Left cardiac atrium (tissue), 4 donors: ENCODE results near the gene DIS3L2. TPM values are rescaled to one million over a fixed set of nuclear protein-coding genes. Genes with fewer than 3 reads are reported as not detected.
"Not testable (repeated sequence)": the region's sequence is repeated elsewhere in the genome, so short reads cannot be mapped to it uniquely, and the experiment has no call there.

Experiments
- ATAC-seq, 2 donors: fragments of 200-7000 bp; cut with Tn5 transposase; one replicate each; pipeline ENCODE4 v1.9.1; 2020; ENCODE audit warnings: mild to moderate bottlenecking in 2 of 2, moderate library complexity in 2 of 2
- DNase-seq: peaks from one replicate; pipeline ENCODE4 v3.0.0-alpha.2; 2020
- intact Hi-C, 2 donors: fragments of 100-400 bp; cut with DNase I; formaldehyde crosslinking; loops; one replicate each; pipeline versions ENCODE4 v1.14.1 to v1.15.1; 2022 to 2023
- total RNA-seq, 2 donors: library from RNA; stranded (reverse); fragmentation: NEBNext Ultra II Directional; extraction: Animal tissue kit (Norgen Biotek cat#: 25700); gene quantifications; one replicate each; pipeline ENCODE4 v1.2.1, GENCODE V29; 2021
- donor health status: DM: no; HTN: yes; CAD: no.
- donor health status: DM: no; HTN: yes; CAD: no; lungs with severe emphysema.
- donor health status: DM: yes; HTN: yes; CAD: no.
- donor health status: Dilated cardiomyopathy.

The DIS3L2 gene
- total RNA-seq, 2 donors from 2014 or later = 17.6 to 18.6 TPM

- ATAC-seq = no peak
- no peak for DNase-seq
- intact Hi-C loops = no loop called here
These were observed 335.4 kb downstream of the DIS3L2 start for GRCh38 chr2:232296776-232297525.

- no peak for ATAC-seq
These were observed 337.6 kb downstream of the DIS3L2 start for GRCh38 chr2:232299084-232299483.

DNA sequence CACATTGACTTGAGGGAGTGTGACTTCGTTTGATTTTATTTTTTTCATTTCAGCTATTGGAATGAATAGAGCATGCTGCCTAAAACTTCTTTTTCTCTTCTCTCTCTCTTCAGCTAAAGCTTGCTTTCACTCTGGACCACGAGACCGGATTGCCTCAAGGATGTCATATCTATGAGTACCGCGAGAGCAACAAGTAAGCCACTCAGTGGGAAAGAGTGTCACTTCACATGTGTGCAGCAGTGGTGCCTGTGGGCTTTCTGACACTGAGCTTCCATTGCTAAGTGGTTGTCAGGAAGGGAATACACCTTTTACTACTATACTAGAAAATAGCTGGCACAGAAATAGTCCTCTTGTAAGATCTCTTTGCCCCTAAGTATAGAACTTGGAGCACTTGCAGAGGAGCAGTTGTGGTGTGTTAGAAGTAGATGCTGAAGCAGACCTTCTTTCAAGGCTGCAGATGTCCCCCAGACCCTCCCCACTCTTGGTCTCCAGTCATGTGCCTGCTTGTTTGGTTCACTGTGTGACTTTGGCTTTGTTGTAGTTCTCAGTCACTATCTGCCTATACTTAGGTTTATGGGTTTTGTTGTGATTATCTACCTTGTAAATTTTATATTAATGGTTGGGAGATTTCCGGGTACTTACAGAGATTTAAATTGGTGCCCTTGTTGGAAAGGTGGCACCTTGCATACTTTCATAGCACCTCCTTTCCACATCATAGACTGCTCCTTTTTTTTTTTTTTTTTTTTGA, 338.6 kb downstream of the DIS3L2 start:
- intact Hi-C loops = no loop called here
- ATAC-seq = no peak
- DNase-seq = no peak

More at GRCh38 chr2:232299084-232299483, 337.6 kb downstream of the DIS3L2 start:
- intact Hi-C loops = no loop called here
- DNase-seq = no peak

DNA sequence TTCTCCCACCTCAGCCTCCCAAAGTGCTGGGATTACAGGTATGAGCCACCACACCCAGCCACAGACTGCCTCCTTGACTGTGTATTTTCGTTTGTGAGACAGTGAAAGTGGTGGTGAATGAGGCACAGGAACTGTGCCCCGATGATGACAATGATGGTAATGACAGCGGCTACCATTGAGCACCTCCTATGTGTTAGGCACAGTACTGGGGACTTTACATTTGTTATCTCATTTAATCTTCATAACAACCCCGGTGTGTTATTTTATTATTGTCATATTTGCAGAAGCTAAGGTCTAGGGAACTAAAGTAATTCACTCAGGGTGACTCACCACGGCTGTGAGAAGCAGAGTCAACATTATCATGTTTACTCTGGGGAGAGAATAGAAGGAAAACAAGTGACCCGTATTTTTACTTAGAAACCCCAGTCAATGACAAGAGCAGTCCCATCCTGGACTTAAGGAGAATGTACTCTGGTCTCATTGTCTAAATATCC, 339.4 kb downstream of the DIS3L2 start:
- intact Hi-C loops = no loop called here
- DNase-seq = no peak
- ATAC-seq = no peak

- intact Hi-C loops = no loop called here
These were observed 342.7 kb downstream of the DIS3L2 start for GRCh38 chr2:232304236-232304635.

GRCh38 chr2:232306741-232307305, 345.3 kb downstream of the DIS3L2 start:
- DNase-seq = no peak
- ATAC-seq = no peak
- intact Hi-C loops = no loop called here

More at GRCh38 chr2:232304236-232304635, 342.7 kb downstream of the DIS3L2 start:
- no peak for DNase-seq
- no peak for ATAC-seq

GRCh38 chr2:232307854-232308253, 346.3 kb downstream of the DIS3L2 start:
- ATAC-seq = no peak
- intact Hi-C loops = no loop called here
- no peak for DNase-seq

GRCh38 chr2:232308986-232309385, 347.5 kb downstream of the DIS3L2 start:
- DNase-seq = no peak
- intact Hi-C loops = no loop called here

GRCh38 chr2:232309592-232309991, 348.1 kb downstream of the DIS3L2 start:
- no peak for DNase-seq
- intact Hi-C loops = no loop called here
- peak; percentile 17 to 23 for ATAC-seq

More at GRCh38 chr2:232308986-232309385, 347.5 kb downstream of the DIS3L2 start:
- no peak for ATAC-seq

DNA sequence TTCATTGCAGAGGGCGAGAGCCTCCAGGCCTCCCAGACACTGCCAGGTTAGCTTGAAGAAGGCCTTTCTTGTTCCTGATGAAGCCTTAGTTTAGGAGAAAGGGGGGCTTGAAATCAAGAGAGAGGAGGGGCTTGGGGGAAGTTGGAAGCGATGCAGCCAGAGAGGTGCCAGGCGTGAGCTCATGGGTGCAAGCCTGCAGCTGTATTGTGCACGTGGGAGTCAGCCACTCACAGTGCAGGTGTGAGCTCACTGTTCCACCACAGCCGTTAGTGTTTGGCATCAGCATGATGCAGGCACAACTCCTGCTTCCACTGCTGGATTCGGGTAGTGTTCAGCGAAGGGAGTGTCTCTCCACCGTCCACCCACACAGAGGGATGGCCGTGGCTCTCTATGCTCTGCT, 348.6 kb downstream of the DIS3L2 start:
- intact Hi-C loops = no loop called here
- DNase-seq (no peak), ATAC-seq (peak in 1 of 2 donors; percentile 75)

DNA sequence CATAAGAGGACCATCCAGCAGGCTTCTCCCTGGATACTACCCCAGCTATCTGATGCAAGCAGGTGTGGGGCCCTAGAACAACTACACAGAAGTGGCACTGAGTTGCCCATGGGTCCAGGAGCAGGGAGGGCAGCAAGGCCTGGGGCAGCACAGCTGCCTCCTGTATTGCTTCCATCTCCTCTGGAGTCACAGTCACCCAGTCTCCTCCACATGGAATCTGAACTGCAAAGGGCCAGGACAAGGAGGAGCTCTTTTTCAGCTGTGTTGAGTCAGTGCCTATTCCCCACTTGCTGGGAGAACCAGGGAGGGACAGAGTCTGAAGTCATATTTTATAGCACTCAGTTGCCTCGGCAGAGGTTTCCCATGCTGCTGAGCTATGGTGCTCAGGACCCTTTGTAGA, 349.2 kb downstream of the DIS3L2 start:
- intact Hi-C loops = no loop called here
- peak in 1 of 2 donors; percentile 12 for ATAC-seq
- DNase-seq = no peak

DNA sequence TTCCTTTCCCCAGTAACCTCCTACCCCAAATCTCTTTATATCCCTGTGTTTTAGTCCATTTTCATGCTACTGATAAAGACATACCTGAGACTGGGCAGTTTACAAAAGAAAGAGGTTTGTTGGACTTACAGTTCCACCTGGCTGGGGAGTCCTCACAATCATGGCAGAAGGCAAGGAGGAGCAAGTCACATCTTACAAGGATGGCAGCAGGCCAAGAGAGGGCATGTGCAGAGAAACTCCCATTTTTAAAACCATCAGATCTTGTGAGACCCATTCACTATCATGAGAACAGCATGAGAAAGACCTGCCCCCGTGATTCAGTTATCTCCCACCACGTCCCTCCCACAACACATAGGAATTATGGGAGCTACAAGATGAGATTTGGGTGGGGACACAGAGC, 352.1 kb downstream of the DIS3L2 start:
- ATAC-seq, DNase-seq, intact Hi-C loops: not testable (repeated sequence)

DNA sequence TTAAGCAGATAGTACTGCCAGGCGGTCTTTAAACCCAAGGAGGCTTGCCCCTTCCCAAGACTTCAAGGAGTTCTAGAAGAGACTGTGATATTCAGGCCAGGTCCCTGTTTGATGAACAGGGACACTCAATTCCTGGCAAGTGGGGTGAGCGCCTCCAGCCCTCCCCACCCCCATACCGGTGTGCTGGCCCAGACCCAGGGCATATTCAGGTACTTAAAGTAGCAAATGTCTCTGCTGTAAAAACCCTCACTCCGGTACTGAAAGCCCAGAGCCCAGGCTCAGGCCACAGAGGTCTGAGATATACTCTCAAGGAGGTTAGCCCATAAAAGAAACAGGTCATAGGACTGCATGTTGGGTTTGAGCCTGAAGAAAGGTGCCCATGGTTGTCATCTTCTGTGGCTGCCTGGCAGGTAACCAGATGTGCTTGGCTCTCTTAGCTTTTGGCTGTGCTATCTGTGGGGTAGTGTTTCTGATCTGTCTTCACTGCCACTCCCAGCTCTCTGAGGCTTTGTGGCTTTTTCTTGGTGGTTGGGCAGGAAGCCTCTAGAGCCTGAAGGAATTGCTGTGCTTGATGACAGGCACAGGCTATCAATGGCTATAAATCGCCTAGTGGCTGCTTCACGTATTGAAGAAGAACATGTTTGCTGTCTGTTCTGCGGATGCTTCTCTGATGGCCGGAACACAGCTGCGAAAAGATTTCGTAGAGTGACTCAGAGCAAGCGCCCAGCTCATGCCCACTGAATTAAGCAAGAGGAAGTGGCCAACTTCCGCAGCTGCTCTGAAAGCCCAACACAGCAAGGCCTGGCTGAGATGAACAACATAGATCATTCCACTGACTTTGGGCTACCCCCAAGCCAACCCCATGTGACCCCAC, 353.8 kb downstream of the DIS3L2 start:
- intact Hi-C loops = no loop called here
- peak; percentile 72 to 76 for ATAC-seq
- peak; percentile 64 for DNase-seq

DNA sequence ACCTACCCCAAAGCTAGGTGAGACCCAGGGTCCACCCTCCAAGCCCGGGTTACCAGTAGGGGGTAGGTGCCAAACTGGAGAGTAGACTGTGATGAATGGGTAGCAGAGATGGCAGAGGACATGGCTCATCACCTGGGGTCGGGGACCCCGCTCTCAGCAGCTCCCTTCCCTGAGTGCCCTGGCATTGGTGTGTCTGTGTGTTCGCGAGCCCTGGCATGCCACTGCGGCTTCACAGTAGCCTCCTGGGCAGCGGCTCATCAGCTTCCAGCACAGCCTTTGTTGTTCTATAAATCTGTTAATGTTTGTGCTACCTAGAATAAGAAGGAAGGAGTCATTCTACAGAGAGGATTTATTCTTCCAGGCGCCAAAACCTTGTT, 354.4 kb downstream of the DIS3L2 start:
- intact Hi-C loops = no loop called here
- ATAC-seq = no peak
- DNase-seq = no peak

GRCh38 chr2:232316461-232317330, 355.2 kb downstream of the DIS3L2 start:
- DNase-seq (peak; percentile 22), ATAC-seq (no peak)
- intact Hi-C loops = no loop called here

DNA sequence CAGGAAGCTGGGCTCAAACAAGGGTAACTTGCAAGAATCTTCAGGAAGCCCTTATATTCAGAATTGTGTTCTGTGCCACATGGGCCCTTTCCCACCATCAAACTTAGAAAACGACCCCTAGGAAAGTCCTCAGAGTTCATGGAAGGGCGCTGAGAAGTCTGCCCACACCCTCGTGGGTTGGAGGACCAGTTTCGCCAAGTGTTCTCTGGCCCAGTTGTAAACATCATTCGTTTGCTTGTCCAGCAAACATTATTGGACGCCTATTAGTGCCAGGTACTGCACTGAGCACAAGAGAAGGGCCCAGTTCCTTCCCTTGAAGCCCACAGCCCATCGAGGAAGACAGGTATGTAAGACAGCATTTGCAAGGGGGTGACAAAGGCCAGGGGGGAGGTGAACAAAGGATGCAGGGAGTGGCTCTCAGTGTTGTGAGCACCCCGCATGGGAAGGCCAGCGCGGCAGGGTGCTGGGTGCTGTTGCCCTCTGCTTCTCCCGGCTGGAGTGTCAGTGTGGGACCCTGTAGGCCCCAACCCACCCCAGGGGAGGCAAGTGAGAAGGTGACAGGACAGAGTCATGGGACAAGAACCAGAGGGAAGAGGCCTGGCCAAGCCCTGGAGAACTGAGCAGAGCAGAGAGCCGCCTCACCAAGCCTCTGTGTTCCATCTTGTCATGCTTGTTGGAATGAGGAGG, 356.8 kb downstream of the DIS3L2 start:
- DNase-seq (peak; percentile 9), ATAC-seq (no peak)
- intact Hi-C loops = no loop called here

- DNase-seq = no peak
- intact Hi-C loops = no loop called here
- ATAC-seq = no peak
These were observed 357.7 kb downstream of the DIS3L2 start for GRCh38 chr2:232319067-232319802.
